ENCODE measurements around the gene EPB41L1. TPM values are rescaled to one million over a fixed set of nuclear protein-coding genes. Genes with fewer than 3 reads are reported as not detected.

The EPB41L1 gene
- total RNA-seq, 1 experiment from 2014 or later, result 42.1 TPM

GRCh38 chr20:36279776-36280175, 125.2 kb downstream of the EPB41L1 start:
- no peak overlapping the region for H2AFZ ChIP-seq (ENCODE audit: low read depth, low read length, poor library complexity, severe bottlenecking)
- intact Hi-C loops (cut with micrococcal nuclease), result no loop called here
- CTCF ChIA-PET, result no interaction called here

More at GRCh38 chr20:36279776-36280175, 125.2 kb downstream of the EPB41L1 start:
- DNase-seq (ENCODE audit: low read depth, low spot score) (no peak), ATAC-seq (no peak)
- Histone ChIP-seq H3K4me3 (replicated peaks in 1 of 2; ENCODE audit: low read depth in 1 of 2, low read length in 2 of 2) (no peak overlapping the region), H3K27ac (ENCODE audit: low read depth, low read length) (no peak overlapping the region), H3K9me3 (ENCODE audit: control insufficient read depth in 1 of 2, insufficient read depth in 1 of 2, low read depth in 1 of 2, low read length in 2 of 2) (no peaks in the 10 kb centered on the region), H3K4me2 (ENCODE audit: low read length) (no peak overlapping the region), H4K20me1 (ENCODE audit: insufficient read depth) (no peaks in the 10 kb centered on the region), H3K36me3 (ENCODE audit: control insufficient read depth in 1 of 2, insufficient read depth in 2 of 2, low read length in 2 of 2) (no peaks in the 10 kb centered on the region), H3K27me3 (ENCODE audit: insufficient read depth, low read length) (0 out of 2 replicates have a peak, but pooled peaks cover 3% of the 10 kb centered on the region), H3K79me2 (ENCODE audit: insufficient read depth, low read length) (no peaks in the 10 kb centered on the region), H3K4me1 (ENCODE audit: control insufficient read depth in 1 of 2, insufficient read depth in 2 of 2, low read length in 2 of 2) (no peaks in the 10 kb centered on the region), H3K9ac (ENCODE audit: low read length) (no peak overlapping the region), H3K9me2 (ENCODE audit: insufficient read depth) (no peaks in the 10 kb centered on the region)
- POLR2A ChIA-PET, result no interaction called here
- no TSS peak for BruUV-seq (replicated peaks)
- TF ChIP-seq JUND (IDR thresholded peaks at IDR 0.05), result no peak
- TF ChIP-seq, protein P1, sequence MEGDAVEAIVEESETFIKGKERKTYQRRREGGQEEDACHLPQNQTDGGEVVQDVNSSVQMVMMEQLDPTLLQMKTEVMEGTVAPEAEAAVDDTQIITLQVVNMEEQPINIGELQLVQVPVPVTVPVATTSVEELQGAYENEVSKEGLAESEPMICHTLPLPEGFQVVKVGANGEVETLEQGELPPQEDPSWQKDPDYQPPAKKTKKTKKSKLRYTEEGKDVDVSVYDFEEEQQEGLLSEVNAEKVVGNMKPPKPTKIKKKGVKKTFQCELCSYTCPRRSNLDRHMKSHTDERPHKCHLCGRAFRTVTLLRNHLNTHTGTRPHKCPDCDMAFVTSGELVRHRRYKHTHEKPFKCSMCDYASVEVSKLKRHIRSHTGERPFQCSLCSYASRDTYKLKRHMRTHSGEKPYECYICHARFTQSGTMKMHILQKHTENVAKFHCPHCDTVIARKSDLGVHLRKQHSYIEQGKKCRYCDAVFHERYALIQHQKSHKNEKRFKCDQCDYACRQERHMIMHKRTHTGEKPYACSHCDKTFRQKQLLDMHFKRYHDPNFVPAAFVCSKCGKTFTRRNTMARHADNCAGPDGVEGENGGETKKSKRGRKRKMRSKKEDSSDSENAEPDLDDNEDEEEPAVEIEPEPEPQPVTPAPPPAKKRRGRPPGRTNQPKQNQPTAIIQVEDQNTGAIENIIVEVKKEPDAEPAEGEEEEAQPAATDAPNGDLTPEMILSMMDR (IDR thresholded peaks at IDR 0.05 in 2 of 3, conservative IDR thresholded peaks at IDR 0.05 in 1 of 3; ENCODE audit: borderline replicate concordance in 1 of 3, insufficient read depth in 1 of 3, low read depth in 2 of 3, low read length in 2 of 3), result no peak
- no peak for TF ChIP-seq CBX3 (IDR thresholded peaks at IDR 0.05; ENCODE audit: low read depth)
- TF ChIP-seq POLR2AphosphoS5 (IDR thresholded peaks at IDR 0.05; ENCODE audit: low read depth, low read length), result no peak
- no peak for TF ChIP-seq ZNF274 (IDR thresholded peaks at IDR 0.05; ENCODE audit: low read depth, low read length)
- no peak for TF ChIP-seq YY1 (IDR thresholded peaks at IDR 0.05; ENCODE audit: extremely low read depth, insufficient replicate concordance, low read depth, low read length)
- TF ChIP-seq EZH2 (IDR thresholded peaks at IDR 0.05), result no peak
- no peak for TF ChIP-seq ATF3 (IDR thresholded peaks at IDR 0.05)
- no peak for TF ChIP-seq FOSL1 (IDR thresholded peaks at IDR 0.05; ENCODE audit: low read depth)
- TF ChIP-seq SRF (IDR thresholded peaks at IDR 0.05; ENCODE audit: low read depth), result no peak
- RAD21 ChIA-PET (ENCODE audit: low non-redundant PET in 1 of 2, low total read pairs in 2 of 2, uncharacterized antibody in 2 of 2, unreplicated experiment in 2 of 2), result no interaction called here
